GM12878 (cell line): Measurements from ENCODE around the gene INSYN2B.

Experiments
- ATF7 ChIP-seq: fragments of 450-650 bp; IDR thresholded peaks from 2 replicates; pipeline ENCODE4 v1.6.1; 2016; ENCODE audit warnings: low read depth, mild to moderate bottlenecking
- CTCF ChIP-seq, 3 experiments: IDR thresholded peaks in 2 of 3; conservative IDR thresholded peaks in 1 of 3; 2 replicates each; pipeline ENCODE4 v1.5.1; 2011; ENCODE audit warnings: low read depth in 3 of 3, low read length in 3 of 3, mild to moderate bottlenecking in 3 of 3, control low read depth in 2 of 3, moderate library complexity in 2 of 3, inconsistent platforms in 1 of 3, mixed read lengths in 1 of 3; ENCODE audit not compliant: control insufficient read depth in 2 of 3, insufficient read depth in 1 of 3; ENCODE audit errors: extremely low read depth in 1 of 3
- EP300 ChIP-seq, 2 experiments: fragments of 150-350 bp in 1 of 2; IDR thresholded peaks; 2 replicates each; pipeline ENCODE4 v1.6.1; 2011 to 2012; ENCODE audit warnings: low read depth in 2 of 2, low read length in 2 of 2, borderline replicate concordance in 1 of 2, improper control_type of control experiment in 1 of 2, inconsistent platforms in 1 of 2; ENCODE audit not compliant: control insufficient read depth in 1 of 2
- RAD21 ChIP-seq: IDR thresholded peaks from 2 replicates; pipeline ENCODE4 v1.6.1; 2011; ENCODE audit warnings: mild to moderate bottlenecking, low read depth, low read length, moderate library complexity; ENCODE audit not compliant: insufficient read depth
- RFX5 ChIP-seq: IDR thresholded peaks from 2 replicates; pipeline ENCODE4 v1.6.1; 2011; ENCODE audit warnings: low read depth, low read length, improper control_type of control experiment

- TF ChIP-seq ATF7 (no peak), CTCF (IDR thresholded peaks at IDR 0.05 in 2 of 3, conservative IDR thresholded peaks at IDR 0.05 in 1 of 3; ENCODE audit: control insufficient read depth in 2 of 3, extremely low read depth in 1 of 3, insufficient read depth in 1 of 3, low read depth in 3 of 3, low read length in 3 of 3) (no peak), RFX5 (no peak), EP300 (IDR thresholded peaks at IDR 0.05; ENCODE audit: borderline replicate concordance in 1 of 2, control insufficient read depth in 1 of 2, low read depth in 2 of 2, low read length in 2 of 2) (no peak), RAD21 (no peak)
Observed at GRCh38 chr5:169851321-169851850, 128.9 kb downstream of the INSYN2B start.
